PC-9 (cell line): ENCODE results near the gene FLNC.

Source experiments
- CTCF ChIP-seq: fragments of 200-600 bp; sonication (generic); conservative IDR thresholded peaks from 2 replicates; pipeline ENCODE4 v1.6.1; 2017; ENCODE audit warnings: mixed run types, antibody characterized with exemption, mild to moderate bottlenecking, moderate library complexity
- EZH2 ChIP-seq: fragments of 200-600 bp; sonication (generic); IDR thresholded peaks from 2 replicates; pipeline ENCODE4 v1.8.0; 2017; ENCODE audit warnings: antibody characterized with exemption, low read depth

GRCh38 chr7:128865303-128865702, 35.1 kb downstream of the FLNC start:
- TF ChIP-seq CTCF (no peak), EZH2 (no peak)
